Upper lobe of right lung (tissue), 1 donor: Measurements from ENCODE around the gene MAFF. TPM values are rescaled to one million over a fixed set of nuclear protein-coding genes. Genes with fewer than 3 reads are reported as not detected.

Source experiments
- ATAC-seq: fragments of 200-7000 bp; cut with Tn5 transposase; one replicate; pipeline ENCODE4 v1.9.1; 2020; ENCODE audit warnings: mild to moderate bottlenecking, moderate library complexity
- DNase-seq: peaks from one replicate; pipeline ENCODE4 v3.0.0-alpha.2; 2020
- H3K27ac ChIP-seq: fragments of 200-600 bp; one replicate; pipeline ENCODE4 v1.8.0; 2022
- H3K27me3 ChIP-seq: fragments of 200-600 bp; one replicate; pipeline ENCODE4 v1.8.0; 2022; ENCODE audit warnings: mild to moderate bottlenecking
- H3K36me3 ChIP-seq: fragments of 200-600 bp; one replicate; pipeline ENCODE4 v1.8.0; 2022
- H3K4me1 ChIP-seq: fragments of 200-600 bp; one replicate; pipeline ENCODE4 v1.8.0; 2022
- H3K4me3 ChIP-seq: fragments of 200-600 bp; one replicate; pipeline ENCODE4 v1.8.0; 2022; ENCODE audit warnings: mild to moderate bottlenecking
- H3K9me3 ChIP-seq: fragments of 200-600 bp; one replicate; pipeline ENCODE4 v1.8.0; 2022
- intact Hi-C: fragments of 100-400 bp; cut with DNase I; formaldehyde crosslinking; loops from one replicate; pipeline ENCODE4 v1.11.0; 2022
- total RNA-seq: library from RNA; stranded (reverse); fragmentation: NEBNext Ultra II Directional; extraction: Animal tissue kit (Norgen Biotek cat#: 25700); gene quantifications from one replicate; pipeline ENCODE4 v1.2.1, GENCODE V29; 2021
- TF ChIP-seq, protein P1 (sequence below): fragments of 200-600 bp; IDR thresholded peaks from one replicate; pipeline ENCODE4 v1.8.0; 2022; ENCODE audit warnings: antibody characterized with exemption
- donor health status: DM: no; HTN: yes; CAD: no; lungs with severe emphysema.

MAFF gene
- total RNA-seq, 1 donor from 2014 or later: 48.9 TPM

DNA sequence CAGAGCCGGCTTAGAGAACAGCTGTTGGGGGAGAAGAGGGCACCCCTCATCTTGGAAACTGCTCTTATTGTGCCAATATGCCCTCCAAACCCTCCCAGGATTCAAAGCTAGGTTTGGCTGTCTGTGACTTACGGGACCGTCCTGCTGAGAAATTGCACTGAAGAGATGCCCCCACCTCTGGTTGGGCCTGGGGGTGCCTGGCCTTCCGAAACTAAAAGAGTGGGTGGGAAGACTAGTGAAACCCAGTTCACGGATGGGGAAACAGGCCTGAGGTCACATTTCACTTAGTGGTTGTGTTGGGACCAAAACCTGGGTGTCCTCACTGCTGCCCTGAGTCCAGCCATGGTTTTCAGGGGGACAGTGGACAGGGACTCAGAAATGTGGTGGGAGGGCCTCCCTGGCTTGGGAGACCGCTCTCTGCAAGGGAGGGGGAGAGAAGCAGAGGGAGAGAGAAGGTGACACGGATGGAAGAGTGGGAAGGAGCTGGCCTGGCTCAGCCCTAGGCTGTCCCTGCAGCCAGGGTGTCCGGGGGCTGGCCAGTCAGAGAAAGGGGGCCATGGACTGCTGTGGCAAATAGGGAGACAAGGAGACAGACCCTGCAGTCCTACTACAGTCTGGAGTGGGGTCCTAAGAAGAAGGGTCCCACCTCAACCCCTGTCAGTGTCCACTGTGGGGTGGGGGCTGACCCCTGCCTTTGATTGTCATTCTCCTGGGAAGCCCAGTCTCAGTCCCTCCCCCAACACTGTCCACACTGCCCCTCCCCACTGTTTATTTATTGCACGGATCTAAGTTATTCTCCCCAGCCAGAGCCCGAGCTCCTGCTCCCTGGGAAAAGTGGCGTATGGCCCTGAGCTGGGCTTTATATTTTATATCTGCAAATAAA, 13.6 kb downstream of the MAFF start:
- ATAC-seq: no peak
- no peaks in the 10 kb centered on the region for H3K9me3 ChIP-seq
- H3K27ac ChIP-seq: no peak overlapping the region

DNA sequence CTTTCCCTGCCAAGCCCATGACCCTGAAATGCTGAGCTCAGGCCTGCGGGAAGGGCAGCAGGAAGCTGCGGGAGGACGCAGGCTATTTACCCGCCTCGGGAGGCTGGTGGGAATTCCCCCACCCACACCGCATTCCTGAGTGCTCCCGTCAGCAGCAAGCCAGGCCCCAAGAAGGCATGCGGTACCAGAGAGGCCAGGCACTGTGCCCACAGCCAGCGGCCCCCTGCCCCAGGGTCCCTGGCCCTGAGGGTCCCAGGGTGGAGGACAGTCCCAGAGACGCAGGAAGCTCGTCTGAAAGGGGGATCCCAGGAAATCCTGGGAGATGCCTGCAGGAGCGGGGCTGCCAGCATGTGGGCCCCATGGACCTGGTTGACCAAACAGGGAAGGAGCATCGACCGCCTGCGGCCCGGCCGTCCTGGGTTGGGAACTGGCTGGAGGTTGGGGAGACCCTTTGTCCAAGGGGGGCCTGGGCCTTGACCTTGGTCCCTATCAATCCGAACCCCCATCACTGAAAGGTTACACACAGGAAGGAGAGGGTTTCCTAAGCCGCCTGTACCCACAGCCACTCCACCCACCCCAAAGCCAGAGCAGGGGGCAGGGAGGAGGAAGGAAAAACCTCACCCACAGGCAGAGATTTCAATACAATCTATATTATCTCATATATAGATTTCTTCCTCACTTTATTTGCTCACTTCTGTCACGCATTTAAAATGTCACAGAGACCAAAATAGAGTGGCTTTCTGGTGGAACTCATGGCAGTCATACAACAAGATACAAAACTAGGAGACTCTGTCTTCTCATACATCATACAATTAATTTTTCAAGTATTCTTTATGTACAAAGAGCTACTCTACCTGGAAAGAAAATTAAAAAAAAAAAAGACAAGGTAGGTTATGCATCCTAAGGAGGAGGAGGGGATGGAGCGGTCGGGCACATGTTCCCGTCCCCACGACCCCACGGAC, 17.1 kb downstream of the MAFF start:
- ATAC-seq (peak; percentile 83), DNase-seq (peak; percentile 91)
- Histone ChIP-seq H3K9me3 (no peaks in the 10 kb centered on the region), H3K36me3 (peaks cover 15% of the 10 kb centered on the region), H3K4me3 (no peak overlapping the region), H3K27ac (peak overlapping the region; percentile 78), H3K27me3 (no peaks in the 10 kb centered on the region), H3K4me1 (peaks cover 30% of the 10 kb centered on the region)
- TF ChIP-seq, protein P1, sequence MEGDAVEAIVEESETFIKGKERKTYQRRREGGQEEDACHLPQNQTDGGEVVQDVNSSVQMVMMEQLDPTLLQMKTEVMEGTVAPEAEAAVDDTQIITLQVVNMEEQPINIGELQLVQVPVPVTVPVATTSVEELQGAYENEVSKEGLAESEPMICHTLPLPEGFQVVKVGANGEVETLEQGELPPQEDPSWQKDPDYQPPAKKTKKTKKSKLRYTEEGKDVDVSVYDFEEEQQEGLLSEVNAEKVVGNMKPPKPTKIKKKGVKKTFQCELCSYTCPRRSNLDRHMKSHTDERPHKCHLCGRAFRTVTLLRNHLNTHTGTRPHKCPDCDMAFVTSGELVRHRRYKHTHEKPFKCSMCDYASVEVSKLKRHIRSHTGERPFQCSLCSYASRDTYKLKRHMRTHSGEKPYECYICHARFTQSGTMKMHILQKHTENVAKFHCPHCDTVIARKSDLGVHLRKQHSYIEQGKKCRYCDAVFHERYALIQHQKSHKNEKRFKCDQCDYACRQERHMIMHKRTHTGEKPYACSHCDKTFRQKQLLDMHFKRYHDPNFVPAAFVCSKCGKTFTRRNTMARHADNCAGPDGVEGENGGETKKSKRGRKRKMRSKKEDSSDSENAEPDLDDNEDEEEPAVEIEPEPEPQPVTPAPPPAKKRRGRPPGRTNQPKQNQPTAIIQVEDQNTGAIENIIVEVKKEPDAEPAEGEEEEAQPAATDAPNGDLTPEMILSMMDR: no peak
- intact Hi-C loops: no loop called here

More for the DNA sequence above, 13.6 kb downstream of the MAFF start:
- TF ChIP-seq, protein P1: no peak
- intact Hi-C loops: no loop called here
- H3K4me3 ChIP-seq: no peak overlapping the region
- peaks cover 7% of the 10 kb centered on the region for H3K36me3 ChIP-seq
- H3K27me3 ChIP-seq: no peaks in the 10 kb centered on the region
- DNase-seq: no peak
- peaks cover 35% of the 10 kb centered on the region for H3K4me1 ChIP-seq

DNA sequence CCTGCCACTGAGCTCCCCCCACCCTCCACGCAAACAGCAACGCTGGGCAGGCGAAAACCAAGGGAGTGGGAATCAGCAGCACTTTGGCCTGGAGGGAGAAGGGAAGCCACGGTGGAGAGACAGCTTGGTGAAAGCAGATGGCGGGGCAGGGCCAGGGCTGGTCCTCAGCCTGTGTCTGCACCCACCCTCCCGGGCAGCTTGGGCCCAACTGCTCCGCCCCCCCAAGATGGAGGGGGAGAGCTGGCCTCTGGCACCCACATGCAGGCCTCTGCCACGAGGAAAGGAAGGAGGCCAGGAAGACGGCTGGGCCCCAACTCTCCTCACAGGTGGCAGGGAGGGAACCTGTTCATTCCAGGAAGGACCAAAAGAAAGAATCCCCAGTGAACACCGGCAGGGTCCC, 17.8 kb downstream of the MAFF start:
- Histone ChIP-seq H3K9me3 (no peaks in the 10 kb centered on the region), H3K4me3 (no peak overlapping the region), H3K27me3 (no peaks in the 10 kb centered on the region), H3K27ac (peak overlapping the region; percentile 78), H3K36me3 (peaks cover 17% of the 10 kb centered on the region), H3K4me1 (peaks cover 25% of the 10 kb centered on the region)
- TF ChIP-seq, protein P1: no peak
- ATAC-seq: no peak
- intact Hi-C loops: no loop called here
- no peak for DNase-seq

DNA sequence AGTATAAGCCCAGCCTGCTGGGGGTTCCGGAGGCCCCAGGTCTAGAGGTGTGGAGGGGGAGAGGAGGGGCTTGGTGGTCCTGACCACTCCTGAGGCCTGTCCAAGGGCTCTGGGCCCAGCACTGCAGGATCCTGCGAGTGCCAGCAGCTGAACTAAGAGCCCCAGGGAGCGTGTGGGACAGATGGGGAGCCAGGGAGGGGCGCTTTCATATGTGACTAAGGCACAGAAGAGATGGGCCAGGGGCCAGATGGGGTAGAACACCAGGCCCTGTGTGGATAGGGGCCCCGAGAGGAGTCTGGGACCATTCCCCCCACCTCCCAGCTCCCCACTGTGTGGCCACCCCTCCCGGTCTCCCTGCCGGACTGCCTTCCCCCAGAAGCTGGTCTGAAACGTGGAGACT, 18.4 kb downstream of the MAFF start:
- peaks cover 25% of the 10 kb centered on the region for H3K4me1 ChIP-seq
- no peak for DNase-seq
- no peaks in the 10 kb centered on the region for H3K9me3 ChIP-seq
- ATAC-seq: no peak
- intact Hi-C loops: no loop called here
- peaks cover 23% of the 10 kb centered on the region for H3K36me3 ChIP-seq
- H3K27me3 ChIP-seq: no peaks in the 10 kb centered on the region
- TF ChIP-seq, protein P1: no peak
- H3K4me3 ChIP-seq: no peak overlapping the region
- peak overlapping the region; percentile 78 for H3K27ac ChIP-seq

DNA sequence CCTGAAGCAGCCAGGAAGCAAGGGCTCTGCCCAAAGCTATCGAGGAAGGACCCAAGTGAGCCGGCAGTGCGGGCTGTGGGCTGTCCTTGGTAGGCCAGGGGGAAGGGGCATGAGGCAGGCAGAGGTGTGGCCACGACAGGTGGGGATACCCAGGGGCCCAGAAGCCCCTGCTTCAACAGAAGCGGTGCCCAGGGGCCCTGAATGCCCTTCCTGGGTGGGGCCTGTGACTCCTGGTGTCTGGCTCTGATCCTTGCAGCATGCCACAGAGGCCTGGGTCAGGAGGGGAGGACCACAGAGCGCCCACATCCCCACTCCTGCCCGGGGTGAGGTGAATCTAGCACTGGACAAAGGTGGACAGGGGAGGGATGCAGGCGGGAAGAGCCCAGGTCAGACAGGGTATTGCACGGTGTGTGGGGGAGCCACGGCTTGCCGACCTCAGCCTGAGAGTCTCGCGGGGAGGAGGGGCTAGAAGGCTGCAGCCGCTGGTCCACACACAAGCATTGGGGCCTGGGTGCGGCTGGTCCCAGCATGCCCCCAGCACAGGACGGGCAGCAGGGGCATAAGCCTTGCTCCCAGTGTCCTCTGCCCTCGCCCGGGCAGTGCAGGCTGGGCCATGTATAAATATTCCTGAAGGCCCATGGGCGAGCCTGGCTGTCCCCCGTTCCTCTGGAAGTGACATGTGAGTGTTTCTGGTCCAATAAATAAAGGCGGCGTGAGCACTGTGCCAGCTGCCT, 19.0 kb downstream of the MAFF start:
- intact Hi-C loops: no loop called here
- Histone ChIP-seq H3K27ac (peak overlapping the region; percentile 78), H3K4me3 (no peak overlapping the region), H3K4me1 (peaks cover 25% of the 10 kb centered on the region), H3K9me3 (no peaks in the 10 kb centered on the region), H3K27me3 (no peaks in the 10 kb centered on the region), H3K36me3 (peaks cover 29% of the 10 kb centered on the region)
- TF ChIP-seq, protein P1: no peak
- ATAC-seq (no peak), DNase-seq (no peak)
